H1 (cell line): ENCODE results near the gene TMEM140. TPM values are rescaled to one million over a fixed set of nuclear protein-coding genes. Genes with fewer than 3 reads are reported as not detected.

Experiments
- CTCF ChIA-PET: fragments of 300-600 bp; sonication (Branson Sonifier 250); formaldehyde crosslinking; loops from one replicate; lab custom pipeline; 2021; ENCODE audit not compliant: partially characterized antibody; lab: Charles Lee
- POLR2A ChIA-PET: fragments of 300-600 bp; sonication (Branson Sonifier 250); formaldehyde crosslinking; loops from one replicate; lab custom pipeline; 2021; ENCODE audit warnings: inconsistent platforms; ENCODE audit not compliant: partially characterized antibody; lab: Charles Lee
- DNase-seq, 2 experiments: peaks; one replicate each; pipeline versions ENCODE4 v3.0.0 to v3.0.0-alpha.2; 2010 to 2022; ENCODE audit warnings: low spot score in 2 of 2, low read depth in 1 of 2, mixed read lengths in 1 of 2
- FAIRE-seq: peaks from 2 replicates; lab custom pipeline; 2011; peaks lifted over from hg19 to GRCh38; lab: Jason Lieb, UNC
- H2AFZ ChIP-seq: 2 replicates; pipeline ENCODE4 v1.8.1; 2012; ENCODE audit warnings: low read length, inconsistent platforms
- H2AK5ac ChIP-seq: 2 replicates; pipeline ENCODE4 v1.6.1; 2013; ENCODE audit warnings: low read depth, low read length
- H2BK120ac ChIP-seq: replicated peaks from 2 replicates; pipeline ENCODE3; 2013; ENCODE audit warnings: low read depth, low read length, inconsistent platforms
- H2BK12ac ChIP-seq: 2 replicates; pipeline ENCODE4 v1.6.1; 2013; ENCODE audit warnings: low read depth, low read length
- H2BK15ac ChIP-seq: 2 replicates; pipeline ENCODE4 v1.6.1; 2013; ENCODE audit warnings: low read length
- H2BK20ac ChIP-seq: 2 replicates; pipeline ENCODE4 v1.6.1; 2013; ENCODE audit warnings: low read length
- H2BK5ac ChIP-seq: 2 replicates; pipeline ENCODE4 v1.6.1; 2013; ENCODE audit warnings: low read depth, low read length
- H3K14ac ChIP-seq: 2 replicates; pipeline ENCODE4 v1.6.1; 2013; ENCODE audit warnings: inconsistent platforms; ENCODE audit not compliant: insufficient read length
- H3K18ac ChIP-seq: 2 replicates; pipeline ENCODE4 v1.6.1; 2013; ENCODE audit warnings: low read length; ENCODE audit errors: extremely low read depth
- H3K23ac ChIP-seq: 2 replicates; pipeline ENCODE4 v1.6.1; 2013; ENCODE audit warnings: inconsistent platforms; ENCODE audit not compliant: insufficient read length
- H3K23me2 ChIP-seq: 2 replicates; pipeline ENCODE4 v1.6.1; 2013; ENCODE audit warnings: low read depth, low read length
- H3K27ac ChIP-seq: 2 replicates; pipeline ENCODE4 v1.6.1; 2011; ENCODE audit warnings: low read depth, low read length, inconsistent platforms
- H3K27me3 ChIP-seq, 4 experiments: replicated peaks in 1 of 4; 1 replicate in 1 of 4; 2 replicates in 3 of 4; pipeline versions ENCODE4 v1.6.1 to v1.8.1; 2011 to 2013; ENCODE audit warnings: low read length in 3 of 4, mild to moderate bottlenecking in 3 of 4, inconsistent platforms in 2 of 4, mixed read lengths in 2 of 4, moderate library complexity in 1 of 4; ENCODE audit not compliant: control insufficient read depth in 3 of 4, insufficient read depth in 3 of 4; ENCODE audit errors: extremely low read depth in 1 of 4
- H3K36me3 ChIP-seq, 4 experiments: 2 replicates each; pipeline versions ENCODE4 v1.6.1 to v1.8.1; 2011 to 2013; ENCODE audit warnings: mild to moderate bottlenecking in 4 of 4, low read length in 3 of 4, moderate library complexity in 2 of 4, control low read depth in 1 of 4, inconsistent platforms in 1 of 4; ENCODE audit not compliant: insufficient read depth in 4 of 4, control insufficient read depth in 2 of 4
- H3K4ac ChIP-seq: replicated peaks from 2 replicates; pipeline ENCODE3; 2013; ENCODE audit warnings: low read length, low read depth, mixed read lengths, inconsistent platforms; ENCODE audit not compliant: insufficient read length
- H3K4me1 ChIP-seq, 4 experiments: replicated peaks in 1 of 4; 1 replicate in 1 of 4; 2 replicates in 3 of 4; pipeline versions ENCODE4 v1.6.1 to v1.8.1; 2011 to 2013; ENCODE audit warnings: low read length in 3 of 4, inconsistent platforms in 2 of 4, mixed read lengths in 1 of 4; ENCODE audit not compliant: insufficient read depth in 4 of 4, control insufficient read depth in 3 of 4
- H3K4me2 ChIP-seq, 2 experiments: 2 replicates each; pipeline versions ENCODE4 v1.6.1 to v1.8.1; 2011 to 2013; ENCODE audit warnings: low read depth in 2 of 2, low read length in 2 of 2, control low read depth in 1 of 2, inconsistent platforms in 1 of 2, mild to moderate bottlenecking in 1 of 2; ENCODE audit not compliant: insufficient read depth in 1 of 2
- H3K4me3 ChIP-seq, 4 experiments: fragments of 200-600, 300-600 bp in 1 of 4; sonication (generic), shearing (Covaris generic), sonication (Bioruptor Twin) in 1 of 4; 2 replicates each; pipeline versions ENCODE4 v1.5.1 to v1.8.1; 2011 to 2016; ENCODE audit warnings: low read length in 4 of 4, low read depth in 3 of 4, control low read depth in 2 of 4, inconsistent platforms in 2 of 4, mild to moderate bottlenecking in 2 of 4, mixed read lengths in 1 of 4, moderate library complexity in 1 of 4; ENCODE audit not compliant: insufficient read depth in 2 of 4; ENCODE audit errors: extremely low read depth in 1 of 4
- H3K56ac ChIP-seq: replicated peaks from 2 replicates; pipeline ENCODE3; 2013; ENCODE audit warnings: low read depth, mild to moderate bottlenecking, mixed read lengths, low read length, inconsistent platforms; ENCODE audit not compliant: insufficient read length
- H3K79me1 ChIP-seq: 2 replicates; pipeline ENCODE4 v1.6.1; 2013; ENCODE audit warnings: low read depth, low read length, control low read depth
- H3K79me2 ChIP-seq, 2 experiments: 2 replicates each; pipeline versions ENCODE4 v1.6.1 to v1.8.1; 2012 to 2013; ENCODE audit warnings: low read length in 2 of 2, mild to moderate bottlenecking in 2 of 2, inconsistent platforms in 1 of 2; ENCODE audit not compliant: insufficient read depth in 2 of 2, control insufficient read depth in 1 of 2
- H3K9ac ChIP-seq, 4 experiments: replicated peaks in 1 of 4; 1 replicate in 1 of 4; 2 replicates in 3 of 4; pipeline versions ENCODE4 v1.6.1 to v1.8.1; 2011 to 2013; ENCODE audit warnings: low read depth in 3 of 4, low read length in 3 of 4, control low read depth in 2 of 4, mild to moderate bottlenecking in 2 of 4, moderate library complexity in 2 of 4, inconsistent platforms in 1 of 4; ENCODE audit errors: extremely low read depth in 1 of 4
- H3K9me3 ChIP-seq, 2 experiments: 2 replicates each; pipeline versions ENCODE4 v1.6.1 to v1.8.1; 2012 to 2013; ENCODE audit warnings: mild to moderate bottlenecking in 2 of 2, moderate library complexity in 2 of 2, control low read depth in 1 of 2, inconsistent platforms in 1 of 2, low read depth in 1 of 2, low read length in 1 of 2, mixed read lengths in 1 of 2; ENCODE audit not compliant: insufficient read depth in 2 of 2
- H4K20me1 ChIP-seq, 2 experiments: replicated peaks in 1 of 2; 2 replicates each; pipeline versions ENCODE3 to v1.8.1; 2011 to 2013; ENCODE audit warnings: inconsistent platforms in 2 of 2, low read length in 2 of 2, mild to moderate bottlenecking in 1 of 2; ENCODE audit not compliant: insufficient read depth in 2 of 2, control insufficient read depth in 1 of 2
- H4K5ac ChIP-seq: 2 replicates; pipeline ENCODE4 v1.6.1; 2013; ENCODE audit warnings: low read length, low read depth, mixed read lengths, inconsistent platforms; ENCODE audit not compliant: insufficient read length
- H4K8ac ChIP-seq: 2 replicates; pipeline ENCODE4 v1.8.0; 2013; ENCODE audit warnings: mild to moderate bottlenecking, moderate library complexity, low read length, inconsistent platforms; ENCODE audit not compliant: insufficient read depth; ENCODE audit errors: extremely low read depth
- H4K91ac ChIP-seq: replicated peaks from 2 replicates; pipeline ENCODE3; 2013; ENCODE audit warnings: low read length, mixed read lengths, inconsistent platforms; ENCODE audit not compliant: insufficient read length
- CTBP2 ChIP-seq: IDR thresholded peaks from 2 replicates; pipeline ENCODE4 v1.7.0; 2011; ENCODE audit warnings: borderline replicate concordance, mild to moderate bottlenecking, moderate library complexity, mixed read lengths, low read length; ENCODE audit not compliant: insufficient read depth, insufficient read length
- E2F6 ChIP-seq: IDR thresholded peaks from 2 replicates; pipeline ENCODE4 v1.6.1; 2012; ENCODE audit warnings: inconsistent platforms
- GABPA ChIP-seq: IDR thresholded peaks from 2 replicates; pipeline ENCODE4 v1.6.1; 2011; ENCODE audit warnings: mild to moderate bottlenecking, low read length, moderate library complexity, borderline replicate concordance; ENCODE audit not compliant: insufficient read depth
- KDM1A ChIP-seq: fragments of 200-600, 300-600 bp; sonication (generic); IDR thresholded peaks from 2 replicates; pipeline ENCODE4 v1.7.1; 2016; ENCODE audit warnings: mild to moderate bottlenecking, low read length, borderline replicate concordance
- KDM4A ChIP-seq: IDR thresholded peaks from one replicate; pipeline ENCODE4 v1.7.1; 2012; ENCODE audit warnings: low read depth, mild to moderate bottlenecking, moderate library complexity, low read length, inconsistent platforms; ENCODE audit not compliant: severe bottlenecking
- MAFK ChIP-seq: IDR thresholded peaks from 2 replicates; pipeline ENCODE4 v1.6.1; 2012; ENCODE audit warnings: low read depth, mild to moderate bottlenecking, improper control_type of control experiment, low read length
- PHF8 ChIP-seq: fragments of 200-600 bp; sonication (generic); conservative IDR thresholded peaks from 2 replicates; pipeline ENCODE4 v1.7.1; 2012; ENCODE audit warnings: low read depth, mild to moderate bottlenecking, inconsistent platforms, low read length, moderate library complexity
- POLR2A ChIP-seq, 2 experiments: IDR thresholded peaks; 1 replicate in 1 of 2; 2 replicates in 1 of 2; pipeline ENCODE4 v1.6.1; 2011; ENCODE audit warnings: low read depth in 2 of 2, low read length in 2 of 2, mild to moderate bottlenecking in 2 of 2; ENCODE audit errors: control extremely low read depth in 1 of 2
- RAD21 ChIP-seq, 2 experiments: IDR thresholded peaks in 1 of 2; conservative IDR thresholded peaks in 1 of 2; 2 replicates each; pipeline ENCODE4 v1.6.1; 2011; ENCODE audit warnings: low read depth in 2 of 2, low read length in 2 of 2, improper control_type of control experiment in 1 of 2, inconsistent platforms in 1 of 2, mild to moderate bottlenecking in 1 of 2, moderate library complexity in 1 of 2
- RBBP5 ChIP-seq: IDR thresholded peaks from 2 replicates; pipeline ENCODE4 v1.7.1; 2012; ENCODE audit warnings: low read depth, mild to moderate bottlenecking, inconsistent platforms, low read length, moderate library complexity, borderline replicate concordance
- SP4 ChIP-seq: IDR thresholded peaks from 2 replicates; pipeline ENCODE4 v1.6.1; 2012; ENCODE audit warnings: low read length, inconsistent platforms
- TAF1 ChIP-seq: IDR thresholded peaks from 2 replicates; pipeline ENCODE4 v1.6.1; 2011; ENCODE audit warnings: mild to moderate bottlenecking, low read depth, low read length
- TAF7 ChIP-seq: optimal IDR thresholded peaks from 2 replicates; pipeline ENCODE3; 2011; ENCODE audit warnings: low read depth, mild to moderate bottlenecking, inconsistent platforms, low read length, moderate library complexity, borderline replicate concordance
- WGBS, 2 experiments: shearing (Covaris generic) in 1 of 2; methylation state at CpG; one replicate each; pipeline versions ENCODE4 v1.1.6 to v1.1.7; 2013 to 2015; ENCODE audit warnings: low lambda C conversion rate in 2 of 2, mixed read lengths in 2 of 2, inconsistent platforms in 1 of 2, low coverage in 1 of 2, missing lambda C conversion rate in 1 of 2; ENCODE audit not compliant: insufficient replicate concordance in 2 of 2, insufficient coverage in 1 of 2, insufficient read length in 1 of 2; ENCODE audit errors: extremely low coverage in 1 of 2, missing lambda C conversion rate in 1 of 2; 5-methylcytosine and 5-hydroxymethylcytosine counted together
- polyA plus RNA-seq, 7 experiments: library from polyadenylated mRNA; depleted of rRNA in 3 of 7; stranded (reverse) in 5 of 7; unstranded in 2 of 7; fragments of >200 nt in 5 of 7; fragments of 200-250 nt in 2 of 7; gene quantifications; 1 replicate in 5 of 7; 2 replicates in 1 of 7; 4 replicates in 1 of 7; pipeline versions ENCODE4 v1.2.1 to v1.2.3, GENCODE V29; 2011 to 2013; ENCODE audit warnings: missing spikeins in 2 of 7, mixed read lengths in 2 of 7
- total RNA-seq: library from RNA; stranded (reverse); fragmentation: NEBNext Ultra II Directional; extraction: Animal tissue kit (Norgen Biotek cat#: 25700); gene quantifications from 2 replicates; pipeline ENCODE4 v1.2.1, GENCODE V29; 2021

Gene TMEM140
- total and polyA plus RNA-seq, 2 of the 8 experiments (the other 6 are each of a cell fraction or from before 2014, with no cell fraction given): not detected

- H2AFZ ChIP-seq: no peak overlapping the region
- no peak overlapping the region for H3K4me3 ChIP-seq
- no peak overlapping the region for H3K4ac ChIP-seq
- H2BK5ac ChIP-seq: no peak overlapping the region
- H3K9me3 ChIP-seq: no peaks in the 10 kb centered on the region
- WGBS, 2 experiments: 97% methylated on average over 4 of the region's 4 CpGs; no CpG with 5 or more reads in 1 of the 2 experiments
- H4K8ac ChIP-seq: no peak overlapping the region
- H3K79me2 ChIP-seq: no peaks in the 10 kb centered on the region
- no peak overlapping the region for H2BK120ac ChIP-seq
- no peaks in the 10 kb centered on the region; the same call in 1 of the 2 replicates for H3K79me1 ChIP-seq
- H3K9ac ChIP-seq: no peak overlapping the region; a peak in 1 of 7 replicates
- H3K18ac ChIP-seq: no peak overlapping the region
- POLR2A ChIA-PET: no interaction called here
- no peak overlapping the region for H3K27ac ChIP-seq
- no peaks in the 10 kb centered on the region for H3K27me3 ChIP-seq
- H3K23ac ChIP-seq: no peak overlapping the region
- no peak overlapping the region for H2BK15ac ChIP-seq
- H2BK20ac ChIP-seq: no peak overlapping the region
- no peak overlapping the region; a peak in 1 of 4 replicates for H3K4me2 ChIP-seq
- H3K36me3 ChIP-seq: 0 out of 8 replicates have a peak, but pooled peaks cover 0 to 6% (median 0%) of the 10 kb centered on the region in 4 experiments
- DNase-seq: no peak
- no peak overlapping the region for H4K91ac ChIP-seq
- H2BK12ac ChIP-seq: no peak overlapping the region
- H4K5ac ChIP-seq: no peak overlapping the region
- H3K14ac ChIP-seq: no peak overlapping the region
- FAIRE-seq: no peak
- no peak overlapping the region for H3K56ac ChIP-seq
- peaks cover 0 to 3% of the 10 kb centered on the region in 2 experiments for H4K20me1 ChIP-seq
- no peak overlapping the region; the same call in 1 of the 2 replicates for H2AK5ac ChIP-seq
- peaks cover 0 to 6% (median 2%) of the 10 kb centered on the region in 4 experiments; a peak in 3 of 7 replicates for H3K4me1 ChIP-seq
- no peaks in the 10 kb centered on the region for H3K23me2 ChIP-seq
- CTCF ChIA-PET: interaction anchor here (0.9 to 1.4 kb wide), 3 partner anchors 8 to 38 kb away, joined by 3 read pairs; no protein-coding TSS in a partner anchor
- TF ChIP-seq SP4 (no peak), KDM1A (no peak), TAF7 (no peak), E2F6 (no peak), GABPA (no peak), PHF8 (no peak), TAF1 (no peak), CTBP2 (no peak), MAFK (no peak), KDM4A (no peak), RBBP5 (no peak), POLR2A (IDR thresholded peaks at IDR 0.05; ENCODE audit: control extremely low read depth in 1 of 2, low read depth in 2 of 2, low read length in 2 of 2) (no peak), RAD21 (IDR thresholded peaks at IDR 0.05 in 1 of 2, conservative IDR thresholded peaks at IDR 0.05 in 1 of 2; ENCODE audit: low read depth in 2 of 2, low read length in 2 of 2) (no peak)
Observed at GRCh38 chr7:135199439-135199838, 51.6 kb downstream of the TMEM140 start.
